HG02885 (cell line): ENCODE data around the gene CRELD1.

Experiments used
- ATAC-seq: cut with Tn5 transposase; IDR thresholded peaks from one replicate; pipeline ENCODE4 v1.9.1; 2021; ENCODE audit warnings: mild to moderate bottlenecking; ENCODE audit not compliant: unreplicated experiment, poor library complexity

CRELD1 gene

DNA sequence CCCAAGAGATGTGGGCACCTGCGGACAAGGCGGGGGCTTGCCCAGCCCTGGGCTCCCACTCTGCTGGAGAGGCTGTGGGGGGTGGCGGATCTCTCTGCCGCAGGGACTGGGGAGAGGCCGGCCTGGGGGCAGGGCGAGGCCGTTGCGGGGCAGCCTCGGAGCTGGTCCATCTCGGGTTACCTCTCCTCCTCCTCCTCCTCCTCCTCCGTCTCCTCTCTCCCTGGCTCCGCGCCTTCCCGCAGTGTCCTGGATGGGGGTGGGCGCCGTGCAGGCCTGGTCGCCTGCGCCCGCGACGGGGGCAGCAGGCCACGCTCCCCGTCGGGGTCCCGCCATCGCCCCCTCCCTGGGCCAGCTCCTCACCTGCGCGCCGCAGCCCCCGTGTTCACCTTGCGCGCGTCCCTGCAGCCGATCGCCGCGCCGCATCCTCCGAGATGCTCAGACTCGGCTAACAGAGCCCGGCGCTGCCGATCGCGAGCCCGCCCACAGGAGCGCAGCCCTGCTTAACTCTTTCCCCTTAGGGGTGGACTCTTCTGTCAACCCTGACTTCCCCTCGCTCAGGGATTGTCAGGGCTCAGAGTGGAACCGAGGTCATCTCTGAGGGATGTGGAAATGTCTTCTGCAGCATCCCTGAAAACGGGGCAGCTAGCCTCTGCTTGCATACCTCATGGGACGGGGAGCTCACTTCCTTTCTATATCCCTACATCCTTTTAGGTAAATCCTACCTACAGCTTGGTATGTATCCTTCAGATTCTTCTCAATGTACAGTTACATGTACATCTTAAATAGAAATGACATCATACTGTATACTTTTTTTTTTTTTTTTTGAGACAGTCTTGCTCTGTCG is 18.6 kb downstream of the CRELD1 start, which contains the start of gene PRRT3:
Gene PRRT3 (minus strand): TSS at position 447 of the 844 bp plus-strand sequence. CDS start 2,293 bp downstream, outside the sequence.
- ATAC-seq: peak; percentile 84

DNA sequence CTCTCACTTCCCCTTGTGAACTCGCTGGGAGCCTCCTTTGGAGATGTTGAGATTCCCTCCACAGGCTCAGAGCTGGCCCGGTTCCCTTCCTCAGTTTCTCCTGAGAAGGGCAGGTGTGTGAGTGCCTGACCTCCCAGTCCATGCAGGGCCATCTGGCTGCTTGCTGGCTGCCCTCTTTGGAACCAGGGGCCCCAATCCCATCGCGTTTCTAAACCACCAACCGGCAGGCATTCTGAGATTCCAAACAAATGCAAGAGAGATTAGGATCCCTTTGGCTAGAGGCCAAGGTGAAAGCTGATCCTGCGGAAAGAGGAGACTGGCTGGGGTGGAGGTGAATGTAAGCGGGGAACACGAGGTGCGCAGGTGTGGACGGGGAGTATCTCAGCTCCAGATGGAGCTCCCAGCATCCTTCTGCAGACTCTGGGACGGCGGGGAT is 21.5 kb downstream of the CRELD1 start:
- ATAC-seq: no peak

DNA sequence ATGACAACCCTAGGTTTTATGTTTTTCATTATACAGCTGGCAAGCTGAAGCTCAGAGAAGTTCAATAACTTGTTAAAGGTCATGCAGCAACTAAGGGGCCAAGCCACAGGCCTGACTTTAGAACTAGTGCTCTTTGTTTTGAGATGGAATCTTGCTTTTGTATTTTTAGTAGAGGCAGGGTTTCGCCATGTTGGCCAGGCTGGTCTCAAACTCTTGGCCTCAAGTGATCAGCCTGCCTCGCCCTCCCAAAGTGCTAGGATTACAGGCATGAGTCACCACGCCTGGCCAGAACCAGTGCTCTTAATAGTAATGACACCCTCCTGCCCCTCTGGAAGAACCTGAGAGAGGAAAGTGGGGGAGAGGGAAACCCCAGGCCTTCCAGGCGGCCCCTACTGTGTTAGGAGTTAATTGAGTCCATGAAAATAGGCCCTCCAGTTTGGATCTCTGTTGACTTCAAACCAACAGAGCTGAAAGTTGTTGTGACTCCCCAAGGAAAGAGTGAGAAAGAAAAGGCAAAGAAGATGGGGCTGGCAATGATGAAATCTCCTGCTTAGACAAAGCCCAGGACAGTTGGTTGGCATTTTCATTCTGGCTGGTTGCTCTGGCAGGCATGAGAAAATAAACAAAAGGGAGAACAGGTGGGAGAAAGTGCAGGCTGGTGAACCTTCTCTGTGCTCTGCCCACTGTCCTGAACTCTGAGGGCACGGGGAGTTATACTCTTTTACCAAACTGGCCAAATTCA is 22.1 kb downstream of the CRELD1 start:
- no peak for ATAC-seq

DNA sequence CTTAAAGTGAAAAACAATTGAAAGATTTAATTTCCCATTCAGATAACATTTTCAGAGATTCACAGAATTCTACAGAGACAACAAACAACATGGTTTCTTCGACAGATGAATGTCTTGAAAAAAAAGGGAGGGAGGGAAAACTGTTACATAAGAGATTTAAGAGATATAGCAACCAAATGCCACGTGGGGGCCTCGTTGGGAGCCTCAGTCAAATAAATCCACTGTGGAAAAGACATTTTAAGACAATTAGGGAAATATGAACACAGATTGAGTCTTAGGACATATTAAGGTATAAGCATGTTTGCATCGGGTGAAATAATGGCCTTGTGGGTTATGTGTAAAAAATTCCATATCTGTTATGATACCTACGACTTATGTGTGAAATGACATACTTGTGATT is 23.6 kb downstream of the CRELD1 start:
- no peak for ATAC-seq

GRCh38 chr3:9965200-9965875 is 31.7 kb downstream of the CRELD1 start:
- ATAC-seq: no peak

DNA sequence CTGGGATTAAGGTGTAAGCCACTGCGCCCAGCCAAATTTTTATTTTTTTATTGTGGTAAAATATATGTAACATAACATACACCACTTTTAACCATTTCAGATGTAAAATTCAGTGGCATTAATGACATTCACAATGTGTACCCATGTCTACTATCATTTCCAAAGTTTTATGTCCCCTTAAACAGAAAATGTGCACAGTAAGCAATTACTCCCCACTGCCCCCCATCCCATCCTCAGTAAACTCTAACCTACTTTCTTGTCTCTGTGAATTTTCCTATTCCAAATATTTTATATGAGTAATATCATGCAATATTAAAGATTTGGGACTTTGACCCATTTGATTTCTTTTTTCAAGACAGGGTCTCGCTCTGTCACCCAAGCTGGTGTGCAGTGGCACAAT is 33.2 kb downstream of the CRELD1 start:
- no peak for ATAC-seq

- no peak for ATAC-seq
Measured at GRCh38 chr3:9969632-9970019, 36.0 kb downstream of the CRELD1 start.

DNA sequence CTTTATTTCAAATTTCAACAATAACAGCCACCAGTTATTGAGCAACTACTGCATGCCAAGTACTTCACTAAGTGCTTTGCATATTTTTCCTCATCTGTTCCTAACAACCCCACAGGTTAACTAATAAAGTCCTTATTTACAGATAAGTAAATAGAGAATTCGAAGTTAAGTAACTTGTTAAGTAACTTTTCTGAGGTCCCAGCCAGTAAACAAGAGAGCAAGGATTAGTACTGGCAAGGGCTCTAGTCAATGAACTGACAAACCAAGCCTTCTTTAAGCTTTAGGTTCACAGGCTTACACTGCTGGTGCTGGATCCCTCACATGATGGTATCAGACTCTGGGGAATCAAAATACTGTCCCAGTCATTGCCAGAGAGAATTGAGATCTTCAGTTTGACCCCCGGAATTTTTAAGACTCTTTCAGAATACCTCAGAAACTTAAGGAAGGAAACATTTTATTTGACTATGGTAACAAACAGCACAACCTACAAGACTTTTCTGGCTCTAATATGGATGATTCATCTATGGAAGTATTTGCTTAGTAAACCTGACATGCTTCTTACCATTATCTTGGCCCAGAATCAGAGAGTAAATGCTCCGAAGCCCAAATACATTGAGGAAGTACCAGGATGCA is 36.5 kb downstream of the CRELD1 start:
- ATAC-seq: no peak

GRCh38 chr3:9976721-9977709 is 43.4 kb downstream of the CRELD1 start:
- ATAC-seq: no peak

GRCh38 chr3:9978710-9979305 is 45.2 kb downstream of the CRELD1 start:
- no peak for ATAC-seq

- ATAC-seq: no peak
Measured at GRCh38 chr3:9980251-9980650, 46.6 kb downstream of the CRELD1 start.

GRCh38 chr3:9986230-9986725 is 52.6 kb downstream of the CRELD1 start:
- ATAC-seq: peak; percentile 31

GRCh38 chr3:9994086-9994844 is 60.6 kb downstream of the CRELD1 start:
- ATAC-seq: no peak
